ENCODE measurements around the gene DHODH. TPM values are rescaled to one million over a fixed set of nuclear protein-coding genes. Genes with fewer than 3 reads are reported as not detected.
"Not testable (repeated sequence)": the region's sequence is repeated elsewhere in the genome, so short reads cannot be mapped to it uniquely, and the experiment has no call there.

Gene DHODH
- polyA plus RNA-seq, 2 of the 4 experiments (the other 2 are of a cell fraction), result 9.7 to 13.2 TPM

GRCh38 chr16:72073560-72074230, 65.2 kb downstream of the DHODH start:
- 72% methylated on average over 8 of the region's 8 CpGs for WGBS (ENCODE audit: missing lambda C conversion rate)
- no peak for ATAC-seq
- Histone ChIP-seq H3K4me1 (no peaks in the 10 kb centered on the region), H3K27ac (no peak overlapping the region), H3K9me3 (no peaks in the 10 kb centered on the region), H3K4me3 (no peak overlapping the region), H3K4me2 (no peak overlapping the region)
- no peak for DNase-seq (ENCODE audit: low read depth in 1 of 2, low spot score in 1 of 2)
- TF ChIP-seq ZC3H11A (IDR thresholded peaks at IDR 0.05), result no peak
- TF ChIP-seq FOSB (CRISPR knock-in tag; IDR thresholded peaks at IDR 0.05), result no peak
- TF ChIP-seq CBX2 (IDR thresholded peaks at IDR 0.05; ENCODE audit: borderline replicate concordance, low read depth), result no peak
- FAIRE-seq, result no peak
- ChIA-PET CTCF (interaction anchor here (0.5 to 3.7 kb wide), 3 partner anchors 10 to 1822 kb away, joined by 3 to 14 read pairs (median 3); partner anchors contain the start of gene HPR), POLR2A (interaction anchor here (1.0 kb wide), 1 partner anchor 20 kb away, joined by 3 read pairs; the partner anchor contains the start of genes DHX38 and TXNL4B)

GRCh38 chr16:72075067-72075466, 66.5 kb downstream of the DHODH start:
- ATAC-seq; H3K9me3 ChIP-seq; FAIRE-seq; H3K27ac ChIP-seq; H3K4me3 ChIP-seq; POLR2A ChIA-PET; H3K4me2 ChIP-seq; DNase-seq (ENCODE audit: low read depth in 1 of 2, low spot score in 1 of 2); H3K4me1 ChIP-seq: not testable (repeated sequence)
- 63% methylated on average over 3 of the region's 6 CpGs for WGBS (ENCODE audit: missing lambda C conversion rate)
- CTCF ChIA-PET, result interaction anchor here (0.6 to 1.1 kb wide), 2 partner anchors 8 to 1830 kb away, joined by 3 to 6 read pairs; no protein-coding TSS in a partner anchor

Small RNAs within 50 kb of the gene (small RNA-seq; reads per million reads assigned to genes)
- 0 reads per million in 6 experiments for gene RPL39P31

Other genes with a start within 250 kb of the DHODH start
- gene AP1G1, start 199.9 kb upstream of the DHODH start, polyA plus RNA-seq (2011; rRNA removed), result 85.6 and 98.0 TPM in 2 replicates
- gene AP1G1, start 199.9 kb upstream of the DHODH start, polyA plus RNA-seq (2017; fragmentation: RNase III; extraction: RNeasy Plus Mini Kit Qiagen cat#74134 plus additional on column Dnase treatment), result 38.1 to 40.7 TPM (median 38.6 TPM) in 3 replicates
- 16.9 and 18.2 TPM in 2 replicates for gene ATXN1L, start 162.8 kb upstream of the DHODH start, polyA plus RNA-seq (2011; rRNA removed)
- 16.2 to 17.7 TPM (median 17.4 TPM) in 3 replicates for gene ATXN1L, start 162.8 kb upstream of the DHODH start, polyA plus RNA-seq (2017; fragmentation: RNase III; extraction: RNeasy Plus Mini Kit Qiagen cat#74134 plus additional on column Dnase treatment)
- 3.6 and 4.5 TPM in 2 replicates for gene ZNF821, start 124.6 kb upstream of the DHODH start, polyA plus RNA-seq (2011; rRNA removed)
- 2.7 to 3.8 TPM (median 3.4 TPM) in 3 replicates for gene ZNF821, start 124.6 kb upstream of the DHODH start, polyA plus RNA-seq (2017; fragmentation: RNase III; extraction: RNeasy Plus Mini Kit Qiagen cat#74134 plus additional on column Dnase treatment)
- gene IST1, start 113.2 kb upstream of the DHODH start, polyA plus RNA-seq (2011; rRNA removed), result 290 and 297 TPM in 2 replicates
- gene IST1, start 113.2 kb upstream of the DHODH start, polyA plus RNA-seq (2017; fragmentation: RNase III; extraction: RNeasy Plus Mini Kit Qiagen cat#74134 plus additional on column Dnase treatment), result 178 to 184 TPM (median 183 TPM) in 3 replicates
- gene PKD1L3, start 8.3 kb upstream of the DHODH start, polyA plus RNA-seq (2011; rRNA removed), result 0.01 TPM in 1 of 2 replicates, not detected in the other
- gene PKD1L3, start 8.3 kb upstream of the DHODH start, polyA plus RNA-seq (2017; fragmentation: RNase III; extraction: RNeasy Plus Mini Kit Qiagen cat#74134 plus additional on column Dnase treatment), result not detected in 3 replicates
- gene HP, start 45.8 kb downstream of the DHODH start, polyA plus RNA-seq (2011; rRNA removed), result 0.23 and 0.28 TPM in 2 replicates
- gene HP, start 45.8 kb downstream of the DHODH start, polyA plus RNA-seq (2017; fragmentation: RNase III; extraction: RNeasy Plus Mini Kit Qiagen cat#74134 plus additional on column Dnase treatment), result not detected in 3 replicates
- not detected in 2 replicates for gene HPR, start 54.5 kb downstream of the DHODH start, polyA plus RNA-seq (2011; rRNA removed)
- not detected in 3 replicates for gene HPR, start 54.5 kb downstream of the DHODH start, polyA plus RNA-seq (2017; fragmentation: RNase III; extraction: RNeasy Plus Mini Kit Qiagen cat#74134 plus additional on column Dnase treatment)
- gene TXNL4B, start 84.9 kb downstream of the DHODH start, polyA plus RNA-seq (2011; rRNA removed), result 22.7 and 32.7 TPM in 2 replicates
- gene TXNL4B, start 84.9 kb downstream of the DHODH start, polyA plus RNA-seq (2017; fragmentation: RNase III; extraction: RNeasy Plus Mini Kit Qiagen cat#74134 plus additional on column Dnase treatment), result 15.7 to 17.9 TPM (median 16.4 TPM) in 3 replicates
- gene DHX38, start 85.1 kb downstream of the DHODH start, polyA plus RNA-seq (2011; rRNA removed), result 37.4 and 41.9 TPM in 2 replicates
- gene DHX38, start 85.1 kb downstream of the DHODH start, polyA plus RNA-seq (2017; fragmentation: RNase III; extraction: RNeasy Plus Mini Kit Qiagen cat#74134 plus additional on column Dnase treatment), result 72.8 to 85.4 TPM (median 80.6 TPM) in 3 replicates
- gene PMFBP1, start 163.4 kb downstream of the DHODH start, polyA plus RNA-seq (2011; rRNA removed), result 0.22 and 0.37 TPM in 2 replicates
- 0.05 to 0.20 TPM (median 0.16 TPM) in 3 replicates for gene PMFBP1, start 163.4 kb downstream of the DHODH start, polyA plus RNA-seq (2017; fragmentation: RNase III; extraction: RNeasy Plus Mini Kit Qiagen cat#74134 plus additional on column Dnase treatment)

Measured in A549 (cell line).